ENCODE measurements around the gene GRIK4.
"Not testable (repeated sequence)": the region's sequence is repeated elsewhere in the genome, so short reads cannot be mapped to it uniquely, and the experiment has no call there.

- TF ChIP-seq CTCF (IDR thresholded peaks at IDR 0.05; ENCODE audit: insufficient read depth, low read length); POLR2AphosphoS5 (IDR thresholded peaks at IDR 0.05; ENCODE audit: low read depth); GABPA (IDR thresholded peaks at IDR 0.05; ENCODE audit: low read depth); SPI1 (IDR thresholded peaks at IDR 0.05; ENCODE audit: borderline replicate concordance, low read depth): not testable (repeated sequence)
- TF ChIP-seq, protein P1, sequence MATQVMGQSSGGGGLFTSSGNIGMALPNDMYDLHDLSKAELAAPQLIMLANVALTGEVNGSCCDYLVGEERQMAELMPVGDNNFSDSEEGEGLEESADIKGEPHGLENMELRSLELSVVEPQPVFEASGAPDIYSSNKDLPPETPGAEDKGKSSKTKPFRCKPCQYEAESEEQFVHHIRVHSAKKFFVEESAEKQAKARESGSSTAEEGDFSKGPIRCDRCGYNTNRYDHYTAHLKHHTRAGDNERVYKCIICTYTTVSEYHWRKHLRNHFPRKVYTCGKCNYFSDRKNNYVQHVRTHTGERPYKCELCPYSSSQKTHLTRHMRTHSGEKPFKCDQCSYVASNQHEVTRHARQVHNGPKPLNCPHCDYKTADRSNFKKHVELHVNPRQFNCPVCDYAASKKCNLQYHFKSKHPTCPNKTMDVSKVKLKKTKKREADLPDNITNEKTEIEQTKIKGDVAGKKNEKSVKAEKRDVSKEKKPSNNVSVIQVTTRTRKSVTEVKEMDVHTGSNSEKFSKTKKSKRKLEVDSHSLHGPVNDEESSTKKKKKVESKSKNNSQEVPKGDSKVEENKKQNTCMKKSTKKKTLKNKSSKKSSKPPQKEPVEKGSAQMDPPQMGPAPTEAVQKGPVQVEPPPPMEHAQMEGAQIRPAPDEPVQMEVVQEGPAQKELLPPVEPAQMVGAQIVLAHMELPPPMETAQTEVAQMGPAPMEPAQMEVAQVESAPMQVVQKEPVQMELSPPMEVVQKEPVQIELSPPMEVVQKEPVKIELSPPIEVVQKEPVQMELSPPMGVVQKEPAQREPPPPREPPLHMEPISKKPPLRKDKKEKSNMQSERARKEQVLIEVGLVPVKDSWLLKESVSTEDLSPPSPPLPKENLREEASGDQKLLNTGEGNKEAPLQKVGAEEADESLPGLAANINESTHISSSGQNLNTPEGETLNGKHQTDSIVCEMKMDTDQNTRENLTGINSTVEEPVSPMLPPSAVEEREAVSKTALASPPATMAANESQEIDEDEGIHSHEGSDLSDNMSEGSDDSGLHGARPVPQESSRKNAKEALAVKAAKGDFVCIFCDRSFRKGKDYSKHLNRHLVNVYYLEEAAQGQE (IDR thresholded peaks at IDR 0.05; ENCODE audit: insufficient replicate concordance, low read depth), result not testable (repeated sequence)
Observed at GRCh38 chr11:121031648-121032047, 520.1 kb downstream of the GRIK4 start.
